Astrocyte (in vitro differentiated cells and primary cell): ENCODE measurements around the gene CCDC87. TPM values are rescaled to one million over a fixed set of nuclear protein-coding genes. Genes with fewer than 3 reads are reported as not detected.

Source experiments
- DNase-seq: peaks from one replicate; pipeline ENCODE4 v3.0.0-alpha.2; 2010; ENCODE audit warnings: low read depth
- FAIRE-seq: peaks from 2 replicates; lab custom pipeline; 2011; peaks lifted over from hg19 to GRCh38; lab: Jason Lieb, UNC
- H2AFZ ChIP-seq: 2 replicates; pipeline ENCODE4 v1.6.0; 2012; ENCODE audit warnings: low read depth, low read length, inconsistent platforms
- H3K27ac ChIP-seq: 2 replicates; pipeline ENCODE4 v1.5.1; 2011; ENCODE audit warnings: low read depth, low read length, inconsistent platforms
- H3K27me3 ChIP-seq: 2 replicates; pipeline ENCODE4 v1.6.0; 2011; ENCODE audit warnings: low read length, inconsistent platforms; ENCODE audit not compliant: insufficient read depth
- H3K36me3 ChIP-seq: 2 replicates; pipeline ENCODE4 v1.5.1; 2011; ENCODE audit warnings: low read length, inconsistent platforms; ENCODE audit not compliant: insufficient read depth
- H3K4me1 ChIP-seq: 2 replicates; pipeline ENCODE4 v1.5.1; 2011; ENCODE audit warnings: low read length, inconsistent platforms; ENCODE audit not compliant: insufficient read depth
- H3K4me2 ChIP-seq: 2 replicates; pipeline ENCODE4 v1.6.0; 2012; ENCODE audit warnings: low read length, inconsistent platforms
- H3K4me3 ChIP-seq: 2 replicates; pipeline ENCODE4 v1.5.1; 2011; ENCODE audit warnings: low read depth, mild to moderate bottlenecking, low read length, inconsistent platforms; ENCODE audit not compliant: insufficient read depth
- H3K79me2 ChIP-seq: 2 replicates; pipeline ENCODE4 v1.6.0; 2012; ENCODE audit warnings: mild to moderate bottlenecking, low read length, inconsistent platforms; ENCODE audit not compliant: insufficient read depth
- H3K9ac ChIP-seq: 2 replicates; pipeline ENCODE4 v1.6.0; 2012; ENCODE audit warnings: mild to moderate bottlenecking, low read length, inconsistent platforms
- H3K9me3 ChIP-seq: 2 replicates; pipeline ENCODE4 v1.5.1; 2012; ENCODE audit warnings: low read depth, mild to moderate bottlenecking, low read length, inconsistent platforms; ENCODE audit not compliant: insufficient read depth
- H4K20me1 ChIP-seq: 2 replicates; pipeline ENCODE4 v1.6.0; 2012; ENCODE audit warnings: low read length, inconsistent platforms; ENCODE audit not compliant: insufficient read depth
- H3K27ac Mint-ChIP-seq: one replicate; pipeline ENCODE4 v1.8.0; 2021; ENCODE audit warnings: mild to moderate bottlenecking, mixed read lengths; ENCODE audit not compliant: unreplicated experiment
- H3K27me3 Mint-ChIP-seq: one replicate; pipeline ENCODE4 v1.8.0; 2021; ENCODE audit warnings: low read depth, mixed read lengths; ENCODE audit not compliant: unreplicated experiment
- H3K36me3 Mint-ChIP-seq: one replicate; pipeline ENCODE4 v1.8.0; 2021; ENCODE audit warnings: low read depth, mixed read lengths; ENCODE audit not compliant: unreplicated experiment
- H3K4me1 Mint-ChIP-seq: one replicate; pipeline ENCODE4 v1.8.0; 2021; ENCODE audit warnings: low read depth, mixed read lengths; ENCODE audit not compliant: unreplicated experiment
- H3K4me3 Mint-ChIP-seq: one replicate; pipeline ENCODE4 v1.8.0; 2021; ENCODE audit warnings: mild to moderate bottlenecking, moderate library complexity, mixed read lengths; ENCODE audit not compliant: unreplicated experiment
- H3K9me3 Mint-ChIP-seq: one replicate; pipeline ENCODE4 v1.8.0; 2021; ENCODE audit warnings: mild to moderate bottlenecking, mixed read lengths; ENCODE audit not compliant: unreplicated experiment
- EZH2 ChIP-seq: IDR thresholded peaks from 2 replicates; pipeline ENCODE4 v1.6.1; 2012; ENCODE audit warnings: mild to moderate bottlenecking, low read length, inconsistent platforms; ENCODE audit not compliant: insufficient read depth
- total RNA-seq: library from RNA; stranded (reverse); gene quantifications from 2 replicates; pipeline ENCODE4 v1.2.1, GENCODE V29; 2021
- TF ChIP-seq, protein P1 (sequence below): IDR thresholded peaks from 2 replicates; pipeline ENCODE4 v1.5.1; 2011; ENCODE audit warnings: low read depth, mild to moderate bottlenecking, inconsistent platforms, low read length, moderate library complexity; ENCODE audit not compliant: insufficient read depth

CCDC87 gene
- total RNA-seq, 1 donor from 2014 or later = 0.34 TPM

DNA sequence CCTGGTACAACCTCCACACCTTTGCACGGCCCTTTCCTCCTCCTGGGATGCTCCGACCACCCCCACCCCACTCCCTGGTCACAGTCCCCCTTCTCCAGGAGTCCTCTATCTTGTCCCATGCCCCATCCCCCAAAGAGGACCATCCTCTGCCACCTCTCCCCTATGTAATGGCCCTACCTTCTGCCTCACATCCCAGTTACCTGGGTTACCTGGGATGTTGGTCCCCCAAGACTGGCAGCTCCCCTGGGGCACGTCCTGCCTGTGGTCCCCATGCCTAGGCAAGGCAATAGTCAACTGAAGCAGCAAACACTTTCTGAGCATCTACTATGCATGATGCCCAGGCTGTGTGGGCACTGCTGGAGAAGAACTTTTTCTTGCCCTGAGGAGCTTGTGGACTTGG, 37.4 kb downstream of the CCDC87 start:
- no peak for FAIRE-seq
- Mint-ChIP-seq H3K36me3 (peaks cover 2% of the 10 kb centered on the region), H3K4me3 (no peak overlapping the region), H3K9me3 (peaks cover 2% of the 10 kb centered on the region), H3K4me1 (no peaks in the 10 kb centered on the region), H3K27me3 (peaks cover 22% of the 10 kb centered on the region), H3K27ac (no peak overlapping the region)
- H4K20me1 ChIP-seq = no peaks in the 10 kb centered on the region
- H3K27me3 ChIP-seq = peaks cover 2% of the 10 kb centered on the region
- no peaks in the 10 kb centered on the region for H3K36me3 ChIP-seq
- no peak overlapping the region for H2AFZ ChIP-seq
- H3K4me1 ChIP-seq = no peaks in the 10 kb centered on the region
- no peak overlapping the region for H3K27ac ChIP-seq
- no peaks in the 10 kb centered on the region for H3K9me3 ChIP-seq
- no peak overlapping the region for H3K4me2 ChIP-seq
- DNase-seq = no peak
- no peaks in the 10 kb centered on the region for H3K79me2 ChIP-seq
- H3K4me3 ChIP-seq = no peak overlapping the region
- no peak overlapping the region for H3K9ac ChIP-seq
- TF ChIP-seq EZH2 = no peak
- TF ChIP-seq, protein P1, sequence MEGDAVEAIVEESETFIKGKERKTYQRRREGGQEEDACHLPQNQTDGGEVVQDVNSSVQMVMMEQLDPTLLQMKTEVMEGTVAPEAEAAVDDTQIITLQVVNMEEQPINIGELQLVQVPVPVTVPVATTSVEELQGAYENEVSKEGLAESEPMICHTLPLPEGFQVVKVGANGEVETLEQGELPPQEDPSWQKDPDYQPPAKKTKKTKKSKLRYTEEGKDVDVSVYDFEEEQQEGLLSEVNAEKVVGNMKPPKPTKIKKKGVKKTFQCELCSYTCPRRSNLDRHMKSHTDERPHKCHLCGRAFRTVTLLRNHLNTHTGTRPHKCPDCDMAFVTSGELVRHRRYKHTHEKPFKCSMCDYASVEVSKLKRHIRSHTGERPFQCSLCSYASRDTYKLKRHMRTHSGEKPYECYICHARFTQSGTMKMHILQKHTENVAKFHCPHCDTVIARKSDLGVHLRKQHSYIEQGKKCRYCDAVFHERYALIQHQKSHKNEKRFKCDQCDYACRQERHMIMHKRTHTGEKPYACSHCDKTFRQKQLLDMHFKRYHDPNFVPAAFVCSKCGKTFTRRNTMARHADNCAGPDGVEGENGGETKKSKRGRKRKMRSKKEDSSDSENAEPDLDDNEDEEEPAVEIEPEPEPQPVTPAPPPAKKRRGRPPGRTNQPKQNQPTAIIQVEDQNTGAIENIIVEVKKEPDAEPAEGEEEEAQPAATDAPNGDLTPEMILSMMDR = no peak

DNA sequence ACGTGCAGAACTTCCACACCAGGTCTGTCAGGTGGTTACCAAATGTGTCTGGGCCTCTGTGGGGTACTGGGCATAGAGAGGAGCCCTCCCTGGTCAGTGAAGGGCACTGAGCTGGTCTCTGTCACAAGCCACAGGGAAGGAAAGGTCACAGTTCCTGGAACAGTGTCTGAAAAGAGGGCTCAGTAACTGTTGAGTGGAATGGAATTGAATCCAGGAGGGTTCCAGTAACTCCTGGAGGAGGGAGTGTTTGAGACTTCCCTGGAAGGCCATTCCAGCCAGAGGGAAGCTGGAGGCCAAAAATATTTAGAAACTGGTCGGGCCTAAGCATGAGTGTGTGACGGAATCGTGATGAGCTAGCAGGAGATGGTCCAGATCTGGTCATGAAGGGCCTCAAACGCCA, 38.3 kb downstream of the CCDC87 start:
- Mint-ChIP-seq H3K9me3 (peaks cover 2% of the 10 kb centered on the region), H3K4me1 (no peaks in the 10 kb centered on the region), H3K27ac (no peak overlapping the region), H3K4me3 (no peak overlapping the region), H3K27me3 (peaks cover 20% of the 10 kb centered on the region), H3K36me3 (peaks cover 2% of the 10 kb centered on the region)
- H2AFZ ChIP-seq = no peak overlapping the region
- FAIRE-seq (no peak), DNase-seq (no peak)
- H3K4me1 ChIP-seq = no peaks in the 10 kb centered on the region
- H3K79me2 ChIP-seq = no peaks in the 10 kb centered on the region
- H3K36me3 ChIP-seq = no peaks in the 10 kb centered on the region
- H3K4me2 ChIP-seq = no peak overlapping the region
- H3K27me3 ChIP-seq = peaks cover 2% of the 10 kb centered on the region
- H3K9ac ChIP-seq = no peak overlapping the region
- no peaks in the 10 kb centered on the region for H4K20me1 ChIP-seq
- no peaks in the 10 kb centered on the region for H3K9me3 ChIP-seq
- TF ChIP-seq EZH2 = no peak
- TF ChIP-seq, protein P1 = no peak
- H3K4me3 ChIP-seq = no peak overlapping the region
- H3K27ac ChIP-seq = no peak overlapping the region

DNA sequence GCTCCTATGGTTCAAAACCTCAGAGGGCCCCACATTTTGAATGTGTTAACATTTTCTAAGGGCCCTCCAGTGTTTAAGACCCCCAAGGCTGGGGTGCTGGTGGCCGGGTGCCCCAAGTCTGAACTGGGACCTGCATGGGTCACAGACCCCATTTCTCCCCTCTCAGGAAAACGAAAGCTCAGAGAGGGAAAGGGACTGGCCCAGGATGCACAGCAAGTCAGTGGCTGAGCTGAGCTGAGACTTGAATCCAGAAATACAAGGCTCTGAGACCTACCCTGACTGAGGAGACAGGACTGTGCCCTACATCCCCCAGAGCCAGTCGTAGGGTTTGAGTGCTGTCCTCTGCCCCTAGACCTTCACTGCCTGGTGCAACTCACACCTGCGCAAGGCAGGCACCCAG, 42.0 kb downstream of the CCDC87 start:
- H3K27me3 Mint-ChIP-seq = peaks cover 30% of the 10 kb centered on the region
- H2AFZ ChIP-seq = no peak overlapping the region
- H3K27me3 ChIP-seq = peaks cover 2% of the 10 kb centered on the region
- no peaks in the 10 kb centered on the region for H3K36me3 ChIP-seq
- H3K4me1 Mint-ChIP-seq = no peaks in the 10 kb centered on the region
- no peak overlapping the region for H3K4me3 ChIP-seq
- H4K20me1 ChIP-seq = no peaks in the 10 kb centered on the region
- no peak for TF ChIP-seq EZH2
- TF ChIP-seq, protein P1 = no peak
- FAIRE-seq (no peak), DNase-seq (no peak)
- H3K9ac ChIP-seq = no peak overlapping the region
- H3K4me2 ChIP-seq = no peak overlapping the region
- no peaks in the 10 kb centered on the region for H3K9me3 Mint-ChIP-seq
- no peak overlapping the region for H3K27ac ChIP-seq
- no peak overlapping the region for H3K4me3 Mint-ChIP-seq
- H3K9me3 ChIP-seq = no peaks in the 10 kb centered on the region
- H3K4me1 ChIP-seq = peaks cover 4% of the 10 kb centered on the region
- H3K79me2 ChIP-seq = no peaks in the 10 kb centered on the region
- H3K27ac Mint-ChIP-seq = no peak overlapping the region
- peaks cover 2% of the 10 kb centered on the region for H3K36me3 Mint-ChIP-seq
